ENCODE results near the gene IL18RAP. TPM values are rescaled to one million over a fixed set of nuclear protein-coding genes. Genes with fewer than 3 reads are reported as not detected.

Gene IL18RAP
- total and polyA plus RNA-seq, 9 donors, result 0.10 to 0.77 (median 0.33) TPM

GRCh38 chr2:102392096-102392495 is 30.9 kb upstream of the IL18RAP start:
- intact Hi-C loops (cut with DNase I), result no loop called here
- no peak for TF ChIP-seq EP300 (IDR thresholded peaks at IDR 0.05)
- no peak for TF ChIP-seq POLR2A (IDR thresholded peaks at IDR 0.05)
- TF ChIP-seq CTCF (IDR thresholded peaks at IDR 0.05), result no peak
- 69 to 89% (median 76%) methylated on average over 3 of the region's 3 CpGs for WGBS, 3 donors
- H3K36me3 ChIP-seq, result no peaks in the 10 kb centered on the region
- no peak overlapping the region for H3K27ac ChIP-seq
- H3K4me3 ChIP-seq, result no peak overlapping the region
- H3K4me1 ChIP-seq (ENCODE audit: insufficient read depth), result no peaks in the 10 kb centered on the region
- H3K27me3 ChIP-seq, result no peaks in the 10 kb centered on the region
- no peaks in the 10 kb centered on the region for H3K9me3 ChIP-seq
- no peak for DNase-seq

- H3K4me1 ChIP-seq (ENCODE audit: insufficient read depth), result no peaks in the 10 kb centered on the region
- no peaks in the 10 kb centered on the region for H3K27me3 ChIP-seq
- WGBS, 3 donors, result 28 to 72% (median 41%) methylated on average over 1 of the region's 1 CpG
- TF ChIP-seq CTCF (IDR thresholded peaks at IDR 0.05) (no peak), EP300 (IDR thresholded peaks at IDR 0.05) (no peak), POLR2A (IDR thresholded peaks at IDR 0.05) (no peak)
- DNase-seq, result no peak
- intact Hi-C loops (cut with DNase I), result no loop called here
- no peaks in the 10 kb centered on the region for H3K36me3 ChIP-seq
- no peak overlapping the region for H3K4me3 ChIP-seq
- H3K9me3 ChIP-seq, result no peaks in the 10 kb centered on the region
- H3K27ac ChIP-seq, result no peak overlapping the region
Observed at GRCh38 chr2:102392942-102393341, 30.0 kb upstream of the IL18RAP start.

- H3K4me1 ChIP-seq (ENCODE audit: insufficient read depth), result no peaks in the 10 kb centered on the region
- no peak for DNase-seq
- TF ChIP-seq POLR2A (IDR thresholded peaks at IDR 0.05) (no peak), EP300 (IDR thresholded peaks at IDR 0.05) (no peak)
- no peak overlapping the region for H3K27ac ChIP-seq
- no peaks in the 10 kb centered on the region for H3K36me3 ChIP-seq
- no peaks in the 10 kb centered on the region for H3K27me3 ChIP-seq
- WGBS, 3 donors, result 64 to 83% (median 79%) methylated on average over 2 of the region's 2 CpGs
- H3K9me3 ChIP-seq, result no peaks in the 10 kb centered on the region
- no peak overlapping the region for H3K4me3 ChIP-seq
- intact Hi-C loops (cut with DNase I), result no loop called here
Observed at GRCh38 chr2:102396012-102396411, 26.9 kb upstream of the IL18RAP start.

- H3K4me1 ChIP-seq (ENCODE audit: insufficient read depth), result no peaks in the 10 kb centered on the region
- TF ChIP-seq POLR2A (IDR thresholded peaks at IDR 0.05) (no peak), CTCF (IDR thresholded peaks at IDR 0.05) (no peak), EP300 (IDR thresholded peaks at IDR 0.05) (no peak)
- no peaks in the 10 kb centered on the region for H3K27me3 ChIP-seq
- no peak overlapping the region for H3K27ac ChIP-seq
- intact Hi-C loops (cut with DNase I), result no loop called here
- no peak overlapping the region for H3K4me3 ChIP-seq
- no peak for DNase-seq
- no peaks in the 10 kb centered on the region for H3K36me3 ChIP-seq
- no peaks in the 10 kb centered on the region for H3K9me3 ChIP-seq
- 66 to 72% (median 68%) methylated on average over 6 of the region's 6 CpGs for WGBS, 3 donors
Observed at GRCh38 chr2:102397209-102397608, 25.8 kb upstream of the IL18RAP start.

- TF ChIP-seq POLR2A (IDR thresholded peaks at IDR 0.05) (no peak), EP300 (IDR thresholded peaks at IDR 0.05) (no peak), CTCF (IDR thresholded peaks at IDR 0.05) (no peak)
- Histone ChIP-seq H3K36me3 (no peaks in the 10 kb centered on the region), H3K9me3 (no peaks in the 10 kb centered on the region), H3K27ac (no peak overlapping the region), H3K27me3 (no peaks in the 10 kb centered on the region), H3K4me3 (no peak overlapping the region), H3K4me1 (ENCODE audit: insufficient read depth) (no peaks in the 10 kb centered on the region)
- 73 to 86% (median 85%) methylated on average over 7 of the region's 7 CpGs for WGBS, 3 donors
- DNase-seq, result no peak
- intact Hi-C loops (cut with DNase I), result no loop called here
Observed at GRCh38 chr2:102399499-102400141, 23.3 kb upstream of the IL18RAP start.
